Stimulated activated CD4-positive, alpha-beta T cell treated with anti-CD3 and anti-CD28 coated beads, TNF-alpha, amount 100 ng/mL, for 1 hour (primary cell): Measurements from ENCODE around the gene CFAP43.
A peak's percentile ranks its signal among the peaks of the same experiment; 100 is the strongest.
"Not testable (repeated sequence)": the region's sequence is repeated elsewhere in the genome, so short reads cannot be mapped to it uniquely, and the experiment has no call there.

Source experiments
- DNase-seq, 3 donors: peaks; one replicate each; pipeline ENCODE4 v3.0.0-alpha.2; 2020; ENCODE audit warnings: low read depth in 3 of 3, low spot score in 1 of 3

The CFAP43 gene

GRCh38 chr10:104232613-104233102, 494 bp upstream of the CFAP43 start:
- no peak for DNase-seq

- no peak for DNase-seq
Measured at GRCh38 chr10:104230490-104230889, 1.7 kb downstream of the CFAP43 start.

GRCh38 chr10:104223304-104223703, 8.9 kb downstream of the CFAP43 start:
- DNase-seq = no peak

DNA sequence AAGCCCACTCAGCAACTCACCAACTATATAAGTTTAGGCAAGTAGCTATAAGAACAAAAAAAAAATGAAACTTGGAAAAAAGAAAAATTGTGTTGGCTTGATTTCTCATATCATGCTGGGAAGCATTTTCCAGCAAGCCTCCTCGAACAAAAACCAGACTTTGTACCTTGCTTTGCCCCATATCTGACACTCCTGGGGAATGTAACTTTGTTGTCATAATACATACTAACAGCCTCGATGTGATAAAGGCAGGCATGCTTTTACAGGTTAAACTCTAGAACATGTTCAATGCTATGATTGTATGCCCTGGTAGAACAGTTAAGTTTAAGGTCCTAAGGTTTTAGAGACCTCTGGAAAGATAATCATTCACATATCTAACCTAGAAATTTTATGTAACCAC, 11.6 kb downstream of the CFAP43 start:
- no peak for DNase-seq

GRCh38 chr10:104218751-104219150, 13.4 kb downstream of the CFAP43 start:
- no peak for DNase-seq

DNA sequence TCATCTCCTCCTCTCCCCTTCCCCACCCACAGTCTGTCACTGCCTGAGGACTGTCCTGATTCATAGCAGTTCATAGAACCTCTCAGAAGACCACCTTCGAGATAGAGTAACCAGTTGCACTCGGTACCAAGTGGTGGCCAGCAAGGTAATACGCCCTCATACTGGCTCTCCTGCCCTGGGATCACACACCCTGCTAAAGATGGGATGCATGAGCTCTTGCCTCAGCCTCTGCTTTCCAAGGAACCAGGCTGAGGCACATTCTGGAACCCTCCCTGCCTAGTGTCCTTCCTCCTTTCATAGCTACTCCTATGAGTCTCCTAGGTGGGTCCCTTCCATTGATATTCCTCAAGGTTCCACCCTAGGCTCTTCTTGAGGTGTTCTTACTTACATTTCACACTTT, 15.5 kb downstream of the CFAP43 start:
- DNase-seq = no peak

GRCh38 chr10:104209575-104210198, 22.5 kb downstream of the CFAP43 start:
- DNase-seq = peak in 1 of 3 donors; percentile 6

GRCh38 chr10:104208730-104209129, 23.4 kb downstream of the CFAP43 start:
- no peak for DNase-seq

- no peak for DNase-seq
Measured at GRCh38 chr10:104202231-104202630, 29.9 kb downstream of the CFAP43 start.

GRCh38 chr10:104201636-104202035, 30.5 kb downstream of the CFAP43 start:
- DNase-seq = no peak

DNA sequence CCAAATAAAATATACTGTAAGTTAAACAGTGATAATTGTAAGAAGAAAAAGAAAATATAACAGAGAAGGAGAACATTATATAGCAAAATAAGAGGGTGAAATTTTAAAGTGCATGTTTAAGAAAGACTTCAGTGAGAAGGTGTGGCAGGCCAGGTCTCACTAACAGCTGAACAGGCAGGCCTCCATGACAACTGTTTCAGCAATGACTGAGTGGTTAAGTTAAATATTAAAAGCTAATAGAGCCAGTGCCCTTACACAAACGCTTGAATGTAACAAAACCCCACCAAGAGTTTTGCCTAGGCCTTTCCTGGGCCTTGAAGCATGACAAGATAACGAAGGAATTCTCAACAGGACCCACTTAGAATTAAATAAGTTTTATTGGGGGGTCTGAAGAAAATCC, 32.6 kb downstream of the CFAP43 start:
- no peak for DNase-seq

- DNase-seq = no peak
Measured at GRCh38 chr10:104197364-104197763, 34.8 kb downstream of the CFAP43 start.

DNA sequence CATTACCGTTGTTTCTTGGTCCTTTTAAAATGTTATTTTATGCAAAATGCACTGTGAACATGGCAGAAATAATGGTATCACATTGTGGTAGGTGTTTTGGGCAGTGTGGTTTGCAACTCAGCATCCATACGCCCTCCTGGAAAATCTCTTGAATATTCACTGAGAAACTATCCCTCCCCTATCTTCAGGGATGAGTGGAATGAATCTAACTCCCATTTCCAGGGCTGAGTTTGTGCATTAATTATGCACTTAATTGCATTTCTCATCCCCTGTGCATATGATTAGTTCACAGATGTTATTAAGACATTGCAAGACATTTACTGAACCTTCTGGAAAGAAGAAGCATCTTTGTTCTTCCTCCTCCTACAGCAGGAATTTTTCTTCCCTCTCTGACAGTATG, 36.5 kb downstream of the CFAP43 start:
- DNase-seq = no peak

- DNase-seq = no peak
Measured at GRCh38 chr10:104193787-104194186, 38.4 kb downstream of the CFAP43 start.

- DNase-seq = no peak
Measured at GRCh38 chr10:104190695-104191094, 41.5 kb downstream of the CFAP43 start.

GRCh38 chr10:104183682-104184081, 48.5 kb downstream of the CFAP43 start:
- no peak for DNase-seq

GRCh38 chr10:104174136-104174535, 58.0 kb downstream of the CFAP43 start:
- DNase-seq = not testable (repeated sequence)

DNA sequence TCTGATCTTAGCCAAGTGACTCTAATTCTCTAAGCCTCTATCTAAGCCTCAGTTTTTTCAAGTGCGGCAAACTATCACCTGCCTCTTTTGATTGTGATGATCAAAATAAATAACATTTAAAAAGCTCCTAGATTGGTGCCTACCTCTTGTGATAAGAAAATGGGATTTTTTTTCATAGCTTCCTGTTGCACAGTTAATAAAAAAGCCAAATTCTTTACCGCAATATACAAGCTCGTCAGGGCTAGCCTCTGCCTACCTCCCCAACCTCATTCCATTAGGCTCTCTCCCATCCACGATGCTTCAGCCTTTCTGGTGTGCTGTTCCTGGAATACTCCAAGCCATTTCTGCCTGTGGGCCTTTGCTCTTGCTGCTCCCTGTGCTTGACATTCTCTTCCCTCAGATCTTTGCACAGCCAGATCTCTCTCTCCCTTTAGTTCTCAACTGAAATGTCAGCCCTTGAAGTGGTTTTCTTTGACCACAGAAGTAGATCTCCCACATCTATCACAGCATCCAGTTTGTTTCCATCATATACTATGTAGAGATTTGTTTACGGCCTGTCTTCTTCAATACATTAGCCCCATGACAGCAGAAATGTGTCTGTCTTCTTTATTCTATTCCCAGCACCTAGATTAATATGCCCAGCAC, 61.4 kb downstream of the CFAP43 start:
- DNase-seq = no peak

DNA sequence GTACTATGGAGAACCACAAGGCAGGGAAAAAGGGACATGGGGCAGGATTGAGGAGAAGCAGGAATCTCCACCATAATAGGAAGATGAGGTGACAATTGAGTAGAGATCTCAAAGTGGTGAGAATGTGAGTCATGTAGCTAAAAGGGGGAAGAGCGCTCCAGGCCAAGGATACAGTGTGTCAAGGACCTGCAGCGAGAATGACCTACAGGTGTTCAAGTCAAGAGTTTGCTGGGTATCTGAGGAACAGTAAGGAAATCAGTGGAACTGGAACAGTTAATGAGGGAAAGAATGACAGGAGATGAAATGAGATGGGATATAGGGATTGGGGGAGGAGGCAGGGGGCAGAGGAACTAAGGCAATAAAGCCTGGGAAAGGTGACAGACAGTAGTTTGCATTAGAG, 76.6 kb downstream of the CFAP43 start:
- no peak for DNase-seq

DNA sequence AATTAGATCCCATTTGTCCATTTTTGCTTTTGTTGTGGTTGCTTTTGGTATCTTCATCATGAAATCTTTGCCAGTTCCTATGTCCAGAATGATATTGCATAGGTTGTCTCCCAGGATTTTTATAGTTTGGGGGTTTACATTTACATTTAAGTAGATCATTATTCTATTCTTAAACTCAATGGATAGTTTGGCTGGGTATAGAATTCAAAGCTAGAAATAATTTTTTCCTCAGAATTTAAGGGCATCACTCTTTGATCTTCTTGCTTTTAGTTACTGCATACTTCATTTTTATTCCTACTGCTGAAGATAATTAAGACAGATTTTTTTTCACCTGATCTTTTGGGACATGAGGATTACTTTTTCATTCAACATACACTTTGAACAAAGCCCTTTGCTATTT, 80.4 kb downstream of the CFAP43 start:
- DNase-seq = no peak

GRCh38 chr10:104150139-104150538, 82.0 kb downstream of the CFAP43 start:
- no peak for DNase-seq

DNA sequence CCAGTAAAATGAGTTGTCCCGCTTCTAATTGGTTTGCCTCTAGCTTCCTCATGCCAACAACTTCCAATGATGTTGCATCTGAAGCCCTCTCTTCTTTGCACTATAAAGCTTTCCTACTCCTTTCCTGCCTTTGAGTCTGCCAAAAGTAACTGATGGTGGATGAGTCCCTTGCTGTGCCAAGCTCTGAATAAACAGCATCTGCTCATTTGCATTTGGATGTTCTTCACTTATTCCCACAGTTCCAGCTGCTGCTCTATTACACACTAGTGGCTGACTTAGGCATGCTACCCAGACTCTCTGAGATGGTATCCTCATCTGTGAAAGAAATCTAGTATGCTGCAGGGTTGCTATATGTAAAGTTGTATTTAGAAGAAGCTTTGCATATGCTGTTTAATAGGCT, 85.3 kb downstream of the CFAP43 start:
- no peak for DNase-seq

DNA sequence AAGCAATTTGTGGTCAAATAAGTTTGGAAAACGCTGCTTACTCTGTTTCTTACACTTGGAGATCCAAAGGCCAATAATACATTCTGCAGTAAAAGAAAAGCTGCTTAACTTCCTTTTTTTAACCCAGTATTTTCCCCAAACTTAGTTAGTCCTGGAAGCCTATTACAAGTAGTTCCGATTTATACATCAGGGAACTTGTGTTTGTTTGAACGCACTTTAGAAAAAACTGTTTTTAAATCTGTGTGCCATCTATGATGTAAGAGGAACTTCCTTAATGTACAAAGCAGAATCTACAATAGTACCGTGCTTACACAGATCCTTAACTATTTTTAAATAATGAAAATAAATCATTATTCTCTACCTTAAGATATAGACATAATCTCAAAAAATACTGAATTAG, 87.2 kb downstream of the CFAP43 start:
- no peak for DNase-seq
